ENCODE measurements around the gene OTULINL. TPM values are rescaled to one million over a fixed set of nuclear protein-coding genes. Genes with fewer than 3 reads are reported as not detected.

Gene OTULINL
- total RNA-seq, 1 donor from 2014 or later = 10.6 TPM

GRCh38 chr5:14569948-14570691 is 11.5 kb upstream of the OTULINL start:
- Mint-ChIP-seq H3K9me3 (peaks cover 5% of the 10 kb centered on the region), H3K4me1 (no peaks in the 10 kb centered on the region), H3K27me3 (ENCODE audit: insufficient read depth, low read depth) (no peaks in the 10 kb centered on the region), H3K36me3 (no peaks in the 10 kb centered on the region), H3K27ac (no peak overlapping the region), H3K4me3 (no peak overlapping the region)
- Histone ChIP-seq H3K4me3 (no peak overlapping the region), H2AFZ (replicated peaks) (no peak overlapping the region), H3K9me3 (ENCODE audit: low read depth) (no peaks in the 10 kb centered on the region), H3K9ac (no peak overlapping the region), H3K27me3 (no peaks in the 10 kb centered on the region), H4K20me1 (ENCODE audit: low read depth) (no peaks in the 10 kb centered on the region), H3K4me1 (no peaks in the 10 kb centered on the region), H3K79me2 (ENCODE audit: low read depth) (no peaks in the 10 kb centered on the region), H3K36me3 (no peaks in the 10 kb centered on the region), H3F3A (ENCODE audit: low read depth) (no peaks in the 10 kb centered on the region), H3K4me2 (no peak overlapping the region), H3K27ac (no peak overlapping the region)
- TF ChIP-seq EZH2phosphoT487 (IDR thresholded peaks at IDR 0.05) = no peak
- no peak for TF ChIP-seq CTCF (IDR thresholded peaks at IDR 0.05)
- TF ChIP-seq EZH2 (IDR thresholded peaks at IDR 0.05) = no peak
- no peak for DNase-seq (ENCODE audit: low spot score)

- TF ChIP-seq CTCF (IDR thresholded peaks at IDR 0.05) (no peak), EZH2 (IDR thresholded peaks at IDR 0.05) (no peak), EZH2phosphoT487 (IDR thresholded peaks at IDR 0.05) (no peak)
- no peak for DNase-seq (ENCODE audit: low spot score)
- Histone ChIP-seq H3K27ac (no peak overlapping the region), H3K4me3 (no peak overlapping the region), H2AFZ (replicated peaks) (no peak overlapping the region), H3K4me1 (no peaks in the 10 kb centered on the region), H3F3A (ENCODE audit: low read depth) (no peaks in the 10 kb centered on the region), H3K27me3 (no peaks in the 10 kb centered on the region), H3K9me3 (ENCODE audit: low read depth) (no peaks in the 10 kb centered on the region), H3K79me2 (ENCODE audit: low read depth) (no peaks in the 10 kb centered on the region), H3K4me2 (no peak overlapping the region), H3K9ac (no peak overlapping the region), H3K36me3 (no peaks in the 10 kb centered on the region), H4K20me1 (ENCODE audit: low read depth) (no peaks in the 10 kb centered on the region)
- Mint-ChIP-seq H3K4me3 (no peak overlapping the region), H3K36me3 (no peaks in the 10 kb centered on the region), H3K9me3 (peaks cover 3% of the 10 kb centered on the region), H3K4me1 (no peaks in the 10 kb centered on the region), H3K27ac (no peak overlapping the region), H3K27me3 (ENCODE audit: insufficient read depth, low read depth) (no peaks in the 10 kb centered on the region)
These were observed 9.7 kb upstream of the OTULINL start for GRCh38 chr5:14571901-14572300.

GRCh38 chr5:14572385-14572784 is 9.2 kb upstream of the OTULINL start:
- no peak overlapping the region for H3K27ac ChIP-seq
- Mint-ChIP-seq H3K4me1 (no peaks in the 10 kb centered on the region), H3K9me3 (no peaks in the 10 kb centered on the region), H3K27ac (no peak overlapping the region), H3K4me3 (no peak overlapping the region), H3K36me3 (no peaks in the 10 kb centered on the region), H3K27me3 (ENCODE audit: insufficient read depth, low read depth) (no peaks in the 10 kb centered on the region)
- no peaks in the 10 kb centered on the region for H4K20me1 ChIP-seq (ENCODE audit: low read depth)
- H3K9ac ChIP-seq = no peak overlapping the region
- no peaks in the 10 kb centered on the region for H3K79me2 ChIP-seq (ENCODE audit: low read depth)
- no peak for DNase-seq (ENCODE audit: low spot score)
- no peaks in the 10 kb centered on the region for H3F3A ChIP-seq (ENCODE audit: low read depth)
- H3K9me3 ChIP-seq (ENCODE audit: low read depth) = no peaks in the 10 kb centered on the region
- no peak overlapping the region for H3K4me2 ChIP-seq
- H3K27me3 ChIP-seq = no peaks in the 10 kb centered on the region
- no peak overlapping the region for H2AFZ ChIP-seq (replicated peaks)
- no peaks in the 10 kb centered on the region for H3K36me3 ChIP-seq
- no peaks in the 10 kb centered on the region for H3K4me1 ChIP-seq
- TF ChIP-seq EZH2phosphoT487 (IDR thresholded peaks at IDR 0.05) (no peak), CTCF (IDR thresholded peaks at IDR 0.05) (no peak), EZH2 (IDR thresholded peaks at IDR 0.05) (no peak)
- H3K4me3 ChIP-seq = no peak overlapping the region
